Measurements from ENCODE around the gene MPHOSPH9.
A peak's percentile ranks its signal among the peaks of the same experiment; 100 is the strongest.
"Not testable (repeated sequence)": the region's sequence is repeated elsewhere in the genome, so short reads cannot be mapped to it uniquely, and the experiment has no call there.

MPHOSPH9 gene

DNA sequence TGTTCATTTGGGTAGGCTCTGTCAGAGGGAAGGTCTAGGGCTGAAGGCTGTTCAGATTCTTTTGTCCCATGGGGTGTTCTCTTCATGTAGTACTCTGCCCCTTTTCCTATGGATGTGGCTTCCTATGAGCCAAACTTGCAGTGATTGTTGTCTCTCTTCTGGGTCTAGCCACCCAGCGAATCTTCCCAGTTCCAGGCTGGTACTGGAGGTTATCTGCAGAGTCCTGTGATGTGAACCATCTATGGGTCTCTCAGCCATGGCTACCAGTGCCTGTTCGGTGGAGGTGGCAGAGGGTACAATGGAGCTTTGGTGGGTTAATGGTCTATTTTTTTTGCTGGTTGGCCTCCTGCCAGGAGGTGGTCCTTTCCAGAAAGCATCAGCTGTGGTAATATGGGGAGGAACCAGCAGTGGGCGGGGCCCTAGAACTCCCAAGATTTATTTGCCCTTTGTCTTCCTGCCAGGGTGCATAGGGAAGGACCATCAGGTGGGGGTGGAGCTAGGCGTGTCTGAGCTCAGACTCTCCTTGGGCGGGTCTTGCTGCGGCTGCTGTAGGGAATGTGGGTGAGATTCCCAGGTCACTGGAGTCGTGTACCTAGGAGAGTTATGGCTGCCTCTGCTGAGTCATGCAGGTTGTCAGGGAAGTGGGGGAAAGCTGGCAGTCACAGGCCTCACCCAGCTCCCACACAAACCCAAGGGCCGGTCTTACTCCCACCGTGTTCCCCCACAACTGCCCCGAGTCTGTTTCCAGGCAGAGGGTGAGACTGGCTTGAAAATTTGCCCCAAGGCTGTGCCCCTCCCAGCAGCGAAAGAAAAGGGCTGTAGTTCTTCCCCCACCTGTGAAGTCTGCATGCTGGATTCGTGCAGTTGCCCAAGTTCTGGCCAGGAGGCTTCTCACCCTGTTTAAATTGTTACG is 17.8 kb upstream of the MPHOSPH9 start:
- WGBS (ENCODE audit: extremely low coverage, insufficient coverage, insufficient read length), result no CpG with 5 or more reads among the region's 13 CpGs
- Histone ChIP-seq H3K4me2 (ENCODE audit: low read length) (no peak overlapping the region), H2BK12ac (ENCODE audit: low read length) (peak overlapping the region; percentile 47), H4K8ac (ENCODE audit: low read depth, low read length) (peak overlapping the region; percentile 59), H3K27ac (ENCODE audit: low read depth, low read length) (peak overlapping the region; percentile 27), H2BK5ac (ENCODE audit: low read depth, low read length, poor library complexity) (no peak overlapping the region), H3K23ac (ENCODE audit: low read length) (no peak overlapping the region), H3K36me3 (ENCODE audit: control insufficient read depth in 1 of 2, insufficient read depth in 2 of 2, low read length in 2 of 2) (peaks cover 34 to 43% of the 10 kb centered on the region in 2 experiments), H2BK120ac (ENCODE audit: insufficient read depth, low read length, poor library complexity) (peak overlapping the region; percentile 19), H3K27me3 (ENCODE audit: insufficient read depth, low read length) (no peaks in the 10 kb centered on the region), H3K79me2 (ENCODE audit: control insufficient read depth, insufficient read depth, low read length, poor library complexity) (no peaks in the 10 kb centered on the region), H4K12ac (ENCODE audit: low read depth, low read length) (no peak overlapping the region), H3K9me3 (ENCODE audit: insufficient read depth, low read depth, low read length) (peaks cover 9% of the 10 kb centered on the region), H3K18ac (ENCODE audit: low read length) (peak overlapping the region; percentile 17), H3K4ac (ENCODE audit: low read depth, low read length) (peak overlapping the region; percentile 34), H2AK5ac (ENCODE audit: low read length) (no peak overlapping the region), H3K79me1 (ENCODE audit: low read length) (peaks cover 5% of the 10 kb centered on the region), H3K4me1 (ENCODE audit: control insufficient read depth in 1 of 2, insufficient read depth in 2 of 2, low read length in 2 of 2) (peaks cover 9 to 13% of the 10 kb centered on the region in 2 experiments), H3K4me3 (ENCODE audit: low read depth, low read length) (no peak overlapping the region), H3K9ac (ENCODE audit: low read length) (no peak overlapping the region), H3K14ac (ENCODE audit: low read length) (peak overlapping the region; percentile 34), H2AFZ (ENCODE audit: insufficient read depth, low read length, poor library complexity) (peak overlapping the region; percentile 40), H4K91ac (ENCODE audit: low read depth, low read length) (peak overlapping the region; percentile 32)
- DNase-seq, result peak; percentile 41 to 58

DNA sequence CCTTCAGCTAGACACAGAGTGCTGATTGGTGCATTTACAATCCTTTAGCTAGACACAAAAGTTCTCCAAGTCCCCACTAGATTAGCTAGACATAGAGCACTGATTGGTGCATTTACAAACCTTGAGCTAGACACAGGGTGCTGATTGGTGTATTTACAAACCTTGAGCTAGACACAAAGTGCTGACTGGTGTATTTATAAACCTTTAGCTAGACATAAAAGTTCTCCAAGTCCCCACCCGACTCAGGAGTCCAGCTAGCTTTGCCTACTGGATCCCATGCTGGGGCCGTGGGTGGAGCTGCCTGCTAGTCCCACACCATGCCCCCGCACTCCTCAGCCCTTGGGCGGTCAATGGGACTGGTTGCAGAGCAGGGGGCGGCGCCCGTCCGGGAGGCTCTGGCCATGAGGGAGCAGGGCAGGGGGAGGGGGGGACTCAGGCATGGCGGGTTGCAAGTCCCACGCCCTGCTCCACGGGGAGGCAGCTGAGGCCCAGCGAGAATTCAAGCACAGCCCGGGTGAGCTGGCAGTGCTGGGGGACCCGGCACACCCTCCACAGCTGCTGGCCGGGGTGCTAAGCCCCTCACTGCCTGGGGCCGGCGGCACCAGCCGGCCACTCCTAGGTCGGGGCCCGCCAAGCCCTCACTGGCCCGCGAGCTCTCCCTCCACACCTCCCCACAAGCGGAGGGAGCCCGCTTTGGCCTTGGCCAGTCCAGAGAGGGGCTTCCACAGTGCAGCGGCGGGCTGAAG is 16.2 kb upstream of the MPHOSPH9 start:
- not testable (repeated sequence) for H3K9ac ChIP-seq (ENCODE audit: low read length); H2AFZ ChIP-seq (ENCODE audit: insufficient read depth, low read length, poor library complexity); H3K79me1 ChIP-seq (ENCODE audit: low read length); H2BK5ac ChIP-seq (ENCODE audit: low read depth, low read length, poor library complexity); H2BK120ac ChIP-seq (ENCODE audit: insufficient read depth, low read length, poor library complexity); H3K27ac ChIP-seq (ENCODE audit: low read depth, low read length); H3K23ac ChIP-seq (ENCODE audit: low read length); H2BK12ac ChIP-seq (ENCODE audit: low read length); H3K4me2 ChIP-seq (ENCODE audit: low read length); H2AK5ac ChIP-seq (ENCODE audit: low read length); DNase-seq; H3K27me3 ChIP-seq (ENCODE audit: insufficient read depth, low read length); H3K14ac ChIP-seq (ENCODE audit: low read length); H3K4ac ChIP-seq (ENCODE audit: low read depth, low read length); H4K12ac ChIP-seq (ENCODE audit: low read depth, low read length); H4K8ac ChIP-seq (ENCODE audit: low read depth, low read length); H3K4me3 ChIP-seq (ENCODE audit: low read depth, low read length); H3K79me2 ChIP-seq (ENCODE audit: control insufficient read depth, insufficient read depth, low read length, poor library complexity); H3K18ac ChIP-seq (ENCODE audit: low read length); H4K91ac ChIP-seq (ENCODE audit: low read depth, low read length); H3K9me3 ChIP-seq (ENCODE audit: insufficient read depth, low read depth, low read length)
- no CpG with 5 or more reads among the region's 26 CpGs for whole genome bisulfite sequencing (ENCODE audit: extremely low coverage, insufficient coverage, insufficient read length)
- peaks cover 9 to 11% of the 10 kb centered on the region in 2 experiments for H3K4me1 ChIP-seq (ENCODE audit: control insufficient read depth in 1 of 2, insufficient read depth in 2 of 2, low read length in 2 of 2)
- peaks cover 25 to 33% of the 10 kb centered on the region in 2 experiments for H3K36me3 ChIP-seq (ENCODE audit: control insufficient read depth in 1 of 2, insufficient read depth in 2 of 2, low read length in 2 of 2)

DNA sequence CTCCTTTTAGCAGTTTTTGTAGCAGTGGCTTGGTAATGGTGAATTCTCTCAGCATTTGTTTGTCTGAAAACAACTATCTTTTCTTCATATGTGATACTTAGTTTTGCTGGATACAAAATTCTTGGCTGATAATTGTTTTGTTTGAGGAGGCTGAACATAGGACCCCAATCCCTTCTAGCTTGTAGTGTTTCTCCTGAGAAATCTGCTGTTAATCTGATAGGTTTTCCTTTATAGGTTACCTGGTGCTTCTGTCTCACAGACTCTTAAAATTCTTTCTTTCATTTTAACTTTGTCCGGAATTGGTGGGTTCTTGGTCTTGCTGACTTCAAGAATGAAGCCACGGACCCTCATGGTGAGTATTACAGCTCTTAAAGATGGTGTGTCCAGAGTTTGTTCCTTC is 15.2 kb upstream of the MPHOSPH9 start:
- H3K4me2 ChIP-seq (ENCODE audit: low read length); H2AFZ ChIP-seq (ENCODE audit: insufficient read depth, low read length, poor library complexity); H4K91ac ChIP-seq (ENCODE audit: low read depth, low read length); H2BK120ac ChIP-seq (ENCODE audit: insufficient read depth, low read length, poor library complexity); H3K9me3 ChIP-seq (ENCODE audit: insufficient read depth, low read depth, low read length); H3K79me1 ChIP-seq (ENCODE audit: low read length); H3K79me2 ChIP-seq (ENCODE audit: control insufficient read depth, insufficient read depth, low read length, poor library complexity); H3K9ac ChIP-seq (ENCODE audit: low read length); H3K14ac ChIP-seq (ENCODE audit: low read length); H3K23ac ChIP-seq (ENCODE audit: low read length); H3K4ac ChIP-seq (ENCODE audit: low read depth, low read length); H3K27me3 ChIP-seq (ENCODE audit: insufficient read depth, low read length); H4K12ac ChIP-seq (ENCODE audit: low read depth, low read length); H2BK12ac ChIP-seq (ENCODE audit: low read length); H2BK5ac ChIP-seq (ENCODE audit: low read depth, low read length, poor library complexity); DNase-seq; H3K18ac ChIP-seq (ENCODE audit: low read length); H2AK5ac ChIP-seq (ENCODE audit: low read length); H4K8ac ChIP-seq (ENCODE audit: low read depth, low read length); H3K27ac ChIP-seq (ENCODE audit: low read depth, low read length); H3K4me3 ChIP-seq (ENCODE audit: low read depth, low read length); H3K4me1 ChIP-seq (ENCODE audit: control insufficient read depth in 1 of 2, insufficient read depth in 2 of 2, low read length in 2 of 2): not testable (repeated sequence)
- peaks cover 21 to 26% of the 10 kb centered on the region in 2 experiments for H3K36me3 ChIP-seq (ENCODE audit: control insufficient read depth in 1 of 2, insufficient read depth in 2 of 2, low read length in 2 of 2)
- WGBS (ENCODE audit: extremely low coverage, insufficient coverage, insufficient read length), result no CpG with 5 or more reads among the region's 2 CpGs

DNA sequence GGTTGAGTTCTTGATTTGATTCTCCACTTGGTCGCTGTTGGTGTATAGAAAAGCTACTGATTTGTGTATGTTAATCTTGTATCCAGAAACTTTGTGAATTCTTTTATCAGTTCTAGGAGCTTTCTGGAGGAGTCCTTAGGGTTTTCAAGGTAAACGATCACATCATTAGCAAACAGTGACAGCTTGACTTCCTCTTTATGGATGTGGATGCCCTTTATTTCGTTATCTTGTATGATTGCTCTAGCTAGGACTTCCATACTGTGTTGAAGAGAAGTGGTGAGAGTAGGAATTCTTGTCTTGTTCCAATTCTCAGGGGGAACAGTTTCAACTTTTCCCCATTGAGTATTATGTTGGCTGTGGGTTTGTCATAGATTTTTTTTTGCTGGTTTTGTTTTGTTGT is 12.7 kb upstream of the MPHOSPH9 start:
- Histone ChIP-seq H3K79me1 (ENCODE audit: low read length) (peaks cover 2% of the 10 kb centered on the region), H2BK5ac (ENCODE audit: low read depth, low read length, poor library complexity) (no peak overlapping the region), H3K14ac (ENCODE audit: low read length) (no peak overlapping the region), H4K12ac (ENCODE audit: low read depth, low read length) (no peak overlapping the region), H3K4me3 (ENCODE audit: low read depth, low read length) (no peak overlapping the region), H4K91ac (ENCODE audit: low read depth, low read length) (no peak overlapping the region), H3K9ac (ENCODE audit: low read length) (no peak overlapping the region), H3K18ac (ENCODE audit: low read length) (no peak overlapping the region), H3K4ac (ENCODE audit: low read depth, low read length) (no peak overlapping the region), H3K79me2 (ENCODE audit: control insufficient read depth, insufficient read depth, low read length, poor library complexity) (no peaks in the 10 kb centered on the region), H3K27me3 (ENCODE audit: insufficient read depth, low read length) (no peaks in the 10 kb centered on the region), H2AFZ (ENCODE audit: insufficient read depth, low read length, poor library complexity) (no peak overlapping the region), H3K9me3 (ENCODE audit: insufficient read depth, low read depth, low read length) (peaks cover 6% of the 10 kb centered on the region), H2AK5ac (ENCODE audit: low read length) (no peak overlapping the region), H3K27ac (ENCODE audit: low read depth, low read length) (no peak overlapping the region), H4K8ac (ENCODE audit: low read depth, low read length) (no peak overlapping the region), H3K4me1 (ENCODE audit: control insufficient read depth in 1 of 2, insufficient read depth in 2 of 2, low read length in 2 of 2) (peaks cover 3% of the 10 kb centered on the region in 2 experiments), H2BK120ac (ENCODE audit: insufficient read depth, low read length, poor library complexity) (no peak overlapping the region), H2BK12ac (ENCODE audit: low read length) (no peak overlapping the region), H3K4me2 (ENCODE audit: low read length) (no peak overlapping the region), H3K23ac (ENCODE audit: low read length) (no peak overlapping the region), H3K36me3 (ENCODE audit: control insufficient read depth in 1 of 2, insufficient read depth in 2 of 2, low read length in 2 of 2) (peaks cover 15% of the 10 kb centered on the region in 2 experiments)
- no peak for DNase-seq
- no CpG with 5 or more reads among the region's 3 CpGs for WGBS (ENCODE audit: extremely low coverage, insufficient coverage, insufficient read length)
